HCT116 (cell line): ENCODE data around the gene CCDC40.

Source experiments
- ATF3 ChIP-seq: IDR thresholded peaks from 2 replicates; pipeline ENCODE4 v1.6.1; 2012
- CEBPB ChIP-seq: IDR thresholded peaks from 2 replicates; pipeline ENCODE4 v1.6.1; 2012; ENCODE audit warnings: low read depth
- EZH2phosphoT487 ChIP-seq: fragments of 200-600 bp; IDR thresholded peaks from 2 replicates; pipeline ENCODE4 v1.6.1; 2018; ENCODE audit warnings: antibody characterized with exemption, borderline replicate concordance
- RAD21 ChIP-seq: IDR thresholded peaks from 2 replicates; pipeline ENCODE4 v1.6.1; 2012; ENCODE audit warnings: low read depth, mild to moderate bottlenecking
- SIN3A ChIP-seq: IDR thresholded peaks from 2 replicates; pipeline ENCODE4 v1.6.1; 2012; ENCODE audit warnings: low read depth
- TF ChIP-seq, protein P1 (sequence below): IDR thresholded peaks from 2 replicates; pipeline ENCODE4 v1.6.1; 2012
- TF ChIP-seq, protein P2 (sequence below), 3 experiments: fragments of 200-600 bp in 1 of 3; sonication (generic) in 1 of 3; IDR thresholded peaks in 2 of 3; conservative IDR thresholded peaks in 1 of 3; 2 replicates each; pipeline ENCODE4 v1.5.1; 2012 to 2017; ENCODE audit warnings: low read depth in 2 of 3, low read length in 2 of 3, antibody characterized with exemption in 1 of 3, borderline replicate concordance in 1 of 3, control low read depth in 1 of 3, mild to moderate bottlenecking in 1 of 3, mixed read lengths in 1 of 3, mixed run types in 1 of 3, moderate library complexity in 1 of 3; ENCODE audit not compliant: insufficient read depth in 1 of 3

DNA sequence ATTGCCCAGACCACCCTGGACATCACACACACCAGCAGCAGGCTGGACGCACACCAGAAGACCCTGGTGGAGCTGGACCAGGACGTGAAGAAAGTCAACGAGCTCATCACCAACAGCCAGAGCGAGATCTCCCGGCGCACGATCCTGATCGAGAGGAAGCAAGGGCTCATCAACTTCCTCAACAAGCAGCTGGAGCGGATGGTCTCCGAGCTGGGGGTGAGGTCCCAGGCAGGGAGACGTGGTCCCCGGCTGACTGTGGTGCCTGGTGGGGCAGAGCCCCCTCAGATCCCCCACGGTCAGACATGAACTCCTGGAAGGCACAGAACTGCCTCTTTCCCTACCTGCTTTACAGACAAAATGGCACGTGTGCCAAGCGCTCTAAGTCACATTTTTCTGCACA, 48.3 kb downstream of the CCDC40 start:
- TF ChIP-seq RAD21 (no peak), CEBPB (no peak), SIN3A (no peak), EZH2phosphoT487 (no peak), ATF3 (no peak)
- TF ChIP-seq, protein P1, sequence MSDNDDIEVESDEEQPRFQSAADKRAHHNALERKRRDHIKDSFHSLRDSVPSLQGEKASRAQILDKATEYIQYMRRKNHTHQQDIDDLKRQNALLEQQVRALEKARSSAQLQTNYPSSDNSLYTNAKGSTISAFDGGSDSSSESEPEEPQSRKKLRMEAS: no peak
- TF ChIP-seq, protein P2, sequence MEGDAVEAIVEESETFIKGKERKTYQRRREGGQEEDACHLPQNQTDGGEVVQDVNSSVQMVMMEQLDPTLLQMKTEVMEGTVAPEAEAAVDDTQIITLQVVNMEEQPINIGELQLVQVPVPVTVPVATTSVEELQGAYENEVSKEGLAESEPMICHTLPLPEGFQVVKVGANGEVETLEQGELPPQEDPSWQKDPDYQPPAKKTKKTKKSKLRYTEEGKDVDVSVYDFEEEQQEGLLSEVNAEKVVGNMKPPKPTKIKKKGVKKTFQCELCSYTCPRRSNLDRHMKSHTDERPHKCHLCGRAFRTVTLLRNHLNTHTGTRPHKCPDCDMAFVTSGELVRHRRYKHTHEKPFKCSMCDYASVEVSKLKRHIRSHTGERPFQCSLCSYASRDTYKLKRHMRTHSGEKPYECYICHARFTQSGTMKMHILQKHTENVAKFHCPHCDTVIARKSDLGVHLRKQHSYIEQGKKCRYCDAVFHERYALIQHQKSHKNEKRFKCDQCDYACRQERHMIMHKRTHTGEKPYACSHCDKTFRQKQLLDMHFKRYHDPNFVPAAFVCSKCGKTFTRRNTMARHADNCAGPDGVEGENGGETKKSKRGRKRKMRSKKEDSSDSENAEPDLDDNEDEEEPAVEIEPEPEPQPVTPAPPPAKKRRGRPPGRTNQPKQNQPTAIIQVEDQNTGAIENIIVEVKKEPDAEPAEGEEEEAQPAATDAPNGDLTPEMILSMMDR (IDR thresholded peaks at IDR 0.05 in 2 of 3, conservative IDR thresholded peaks at IDR 0.05 in 1 of 3; ENCODE audit: borderline replicate concordance in 1 of 3, insufficient read depth in 1 of 3, low read depth in 2 of 3, low read length in 2 of 3): no peak
